HG02571 (cell line): ENCODE data around the gene CREB3.
A peak's percentile ranks its signal among the peaks of the same experiment; 100 is the strongest.

ENCODE experiments used
- ATAC-seq: cut with Tn5 transposase; IDR thresholded peaks from one replicate; pipeline ENCODE4 v1.9.1; 2021; ENCODE audit warnings: mild to moderate bottlenecking, moderate library complexity; ENCODE audit not compliant: unreplicated experiment

Gene CREB3, protein sequence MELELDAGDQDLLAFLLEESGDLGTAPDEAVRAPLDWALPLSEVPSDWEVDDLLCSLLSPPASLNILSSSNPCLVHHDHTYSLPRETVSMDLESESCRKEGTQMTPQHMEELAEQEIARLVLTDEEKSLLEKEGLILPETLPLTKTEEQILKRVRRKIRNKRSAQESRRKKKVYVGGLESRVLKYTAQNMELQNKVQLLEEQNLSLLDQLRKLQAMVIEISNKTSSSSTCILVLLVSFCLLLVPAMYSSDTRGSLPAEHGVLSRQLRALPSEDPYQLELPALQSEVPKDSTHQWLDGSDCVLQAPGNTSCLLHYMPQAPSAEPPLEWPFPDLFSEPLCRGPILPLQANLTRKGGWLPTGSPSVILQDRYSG

DNA sequence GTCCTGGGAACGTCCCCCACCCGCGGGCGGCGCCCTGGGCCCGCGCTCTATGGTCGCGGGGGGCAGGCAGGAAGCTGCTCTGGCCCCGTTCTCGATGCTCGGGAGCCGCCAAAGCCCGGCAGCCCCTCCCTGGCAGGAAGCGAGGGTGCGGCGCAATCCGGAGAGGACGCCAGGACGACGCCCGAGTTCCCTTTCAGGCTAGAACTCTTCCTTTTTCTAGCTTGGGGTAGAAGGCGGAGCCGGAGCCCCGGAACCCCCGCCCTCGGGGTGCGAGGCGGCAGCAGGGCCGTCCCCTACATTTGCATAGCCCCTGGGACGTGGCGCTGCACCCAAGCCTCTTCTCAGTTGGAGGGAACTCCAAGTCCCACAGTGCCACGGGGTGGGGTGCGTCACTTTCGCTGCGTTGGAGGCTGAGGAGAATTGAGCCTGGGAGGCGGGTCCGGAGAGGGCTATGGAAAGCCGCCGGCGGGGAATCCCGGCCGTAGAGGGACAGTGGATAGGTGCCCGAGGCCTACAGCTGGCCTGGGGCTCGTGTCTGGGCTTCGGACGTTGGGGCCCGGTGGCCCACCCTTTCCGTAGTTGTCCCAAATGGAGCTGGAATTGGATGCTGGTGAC, at the start of gene CREB3, which contains the start of gene TLN1:
Gene CREB3, plus strand, starts transcription at position 482 of the 615 bp plus-strand sequence. Its CDS starts 107 bp downstream, at position 589.
Gene TLN1, minus strand, starts transcription at position 11 of the 615 bp plus-strand sequence. CDS start 6,501 bp downstream, outside the sequence.
- peak; percentile 76 for ATAC-seq

DNA sequence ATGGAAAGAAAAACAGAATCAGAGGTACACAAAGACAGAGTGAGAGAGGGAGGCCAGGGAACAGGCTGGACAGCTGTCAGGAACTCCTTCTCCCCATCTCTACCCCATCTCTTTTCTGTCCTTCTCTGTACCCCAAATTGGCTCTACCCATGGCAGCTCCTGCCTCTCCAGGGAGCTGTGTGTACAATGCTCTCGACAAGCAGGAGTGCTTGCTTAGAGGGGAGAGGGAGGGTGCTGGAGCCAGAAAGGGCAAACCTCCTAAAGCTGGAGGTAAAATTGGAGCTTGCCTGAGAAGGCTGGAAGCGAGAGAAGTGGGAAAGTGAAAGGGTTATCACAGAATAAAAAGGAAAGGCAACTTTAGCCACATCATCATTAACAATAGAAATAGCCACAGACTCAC, 49.1 kb upstream of the CREB3 start:
- no peak for ATAC-seq

DNA sequence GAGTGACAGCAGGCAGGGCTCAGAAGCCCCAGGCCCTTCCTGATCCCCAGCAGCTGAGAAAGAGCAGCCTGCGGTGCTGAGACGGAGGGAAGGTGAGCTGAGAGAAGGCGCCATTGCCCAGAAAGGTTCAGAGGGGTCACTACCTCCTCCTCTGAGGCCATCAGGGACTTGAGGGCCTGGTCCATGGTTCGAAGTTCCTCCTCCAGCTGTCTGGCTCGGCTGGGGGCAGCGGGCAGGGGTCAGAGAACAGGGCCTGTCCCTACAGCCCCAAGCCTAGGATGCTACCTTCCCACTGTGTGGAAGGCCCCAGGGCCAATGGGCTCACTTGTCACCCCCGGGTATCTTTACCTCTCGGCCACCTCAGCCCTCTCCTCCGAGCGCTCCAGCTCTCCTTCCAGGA, 47.5 kb upstream of the CREB3 start:
- no peak for ATAC-seq

DNA sequence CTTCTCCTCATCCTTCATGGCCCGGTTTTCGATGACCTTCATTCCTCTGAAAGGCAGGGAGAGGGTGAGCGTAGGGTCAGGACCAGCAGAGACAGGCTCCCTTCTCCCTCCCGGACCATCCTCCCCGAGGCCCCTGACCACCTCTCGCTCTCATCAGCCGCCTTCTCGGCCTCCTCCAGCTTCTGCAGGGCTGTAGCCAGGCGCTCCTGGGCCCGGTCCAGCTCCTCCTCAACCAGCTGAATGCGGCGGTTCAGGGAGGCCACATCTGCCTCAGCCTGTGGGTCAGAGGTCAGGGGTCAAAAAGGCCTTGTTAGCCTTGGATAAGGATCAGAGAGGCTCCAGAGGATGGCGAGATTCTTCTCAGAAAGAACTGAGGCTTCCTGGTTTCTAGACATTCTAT, 47.0 kb upstream of the CREB3 start:
- ATAC-seq, result no peak

DNA sequence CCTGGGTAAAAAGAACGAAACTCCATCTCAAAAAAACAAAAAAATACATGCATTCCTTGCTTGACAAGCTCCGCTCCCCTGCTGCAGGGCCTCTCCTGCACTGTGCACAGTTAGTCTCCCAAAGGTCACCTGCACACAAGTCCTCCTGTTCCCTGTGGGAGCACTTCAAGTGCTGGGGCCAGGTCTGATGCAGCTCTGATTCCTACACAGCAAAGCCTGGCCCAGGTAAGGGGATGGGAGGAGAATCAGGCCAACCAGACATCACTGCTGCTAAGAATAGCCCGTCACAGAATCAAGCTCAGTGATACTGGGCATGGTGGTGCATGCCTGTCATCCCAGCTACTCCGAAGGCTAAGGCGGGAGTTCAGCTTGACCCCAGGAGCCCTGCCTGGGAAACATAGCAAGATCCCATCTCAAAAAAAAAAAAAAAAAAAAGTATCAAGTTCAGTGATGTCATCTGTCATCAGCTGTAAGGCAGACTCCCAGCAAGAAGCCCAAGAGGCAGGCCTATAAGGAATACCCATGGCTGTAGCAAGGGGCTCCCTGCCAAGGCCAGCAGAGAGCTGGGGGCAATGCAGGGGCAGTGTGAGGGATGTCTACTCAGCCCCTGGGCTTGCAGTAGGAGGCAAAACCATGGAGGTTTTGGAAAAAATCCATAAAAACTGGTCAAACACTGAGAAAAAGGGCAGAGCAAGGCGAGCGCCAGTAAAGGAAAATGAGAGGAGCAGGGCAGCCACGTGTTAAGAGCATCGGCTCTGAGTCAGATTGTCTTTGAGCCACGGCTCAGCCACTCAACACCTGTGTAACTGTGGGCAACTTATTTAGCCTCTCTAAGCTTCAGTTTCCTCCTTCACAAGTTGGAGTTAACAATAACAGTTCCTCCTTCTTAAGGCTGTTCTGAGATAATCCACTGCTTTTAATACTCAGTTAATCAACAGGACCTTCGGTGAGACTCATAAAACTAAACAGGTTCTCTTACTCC, 46.0 kb upstream of the CREB3 start:
- no peak for ATAC-seq

DNA sequence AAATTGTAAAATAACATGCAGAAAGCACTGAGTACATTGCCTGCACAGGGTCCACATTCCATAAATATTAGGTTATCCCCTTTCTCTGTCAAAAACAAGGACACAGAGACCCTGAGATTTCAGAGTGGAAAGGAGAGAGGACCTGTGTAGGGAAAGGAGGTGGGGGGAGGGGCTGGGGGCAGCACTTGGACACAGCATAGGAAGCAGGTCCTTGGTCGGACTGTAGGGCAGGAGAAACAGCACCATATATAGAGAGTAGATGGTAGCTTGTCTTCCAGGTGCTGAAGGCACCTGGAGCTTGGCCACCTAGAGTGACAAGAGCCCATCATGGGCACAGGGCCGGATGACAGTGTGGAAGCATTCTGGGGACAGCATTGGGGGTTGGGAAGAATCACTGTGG, 45.2 kb upstream of the CREB3 start:
- no peak for ATAC-seq

DNA sequence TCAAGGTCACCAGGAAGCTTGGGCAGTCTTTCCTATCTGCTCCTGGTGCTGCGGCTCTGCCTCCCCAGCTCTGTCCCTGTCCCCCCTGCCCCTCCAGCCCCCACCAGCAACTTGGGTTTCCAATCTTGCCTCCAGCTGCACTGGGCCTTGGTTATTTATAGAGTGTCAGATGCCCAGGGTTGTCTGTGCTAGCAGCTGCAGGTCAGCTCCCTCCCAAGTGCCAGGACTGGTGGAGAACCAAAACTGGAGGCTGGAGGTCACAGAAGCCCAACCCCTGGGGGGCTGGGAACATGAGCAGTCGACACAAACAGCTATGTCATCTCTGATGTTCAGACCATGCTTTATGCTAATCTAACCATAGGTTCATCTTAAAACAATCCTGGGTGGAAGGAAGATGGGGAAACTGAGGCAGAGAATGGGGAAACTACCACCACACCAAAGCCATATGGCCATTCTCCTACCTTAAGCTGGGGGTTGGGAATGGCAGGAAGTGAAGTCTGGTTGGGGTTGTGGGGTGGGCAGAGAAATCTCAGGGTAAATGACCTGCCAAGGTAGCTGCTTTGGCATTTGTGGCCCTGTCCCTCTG, 44.4 kb upstream of the CREB3 start:
- no peak for ATAC-seq

DNA sequence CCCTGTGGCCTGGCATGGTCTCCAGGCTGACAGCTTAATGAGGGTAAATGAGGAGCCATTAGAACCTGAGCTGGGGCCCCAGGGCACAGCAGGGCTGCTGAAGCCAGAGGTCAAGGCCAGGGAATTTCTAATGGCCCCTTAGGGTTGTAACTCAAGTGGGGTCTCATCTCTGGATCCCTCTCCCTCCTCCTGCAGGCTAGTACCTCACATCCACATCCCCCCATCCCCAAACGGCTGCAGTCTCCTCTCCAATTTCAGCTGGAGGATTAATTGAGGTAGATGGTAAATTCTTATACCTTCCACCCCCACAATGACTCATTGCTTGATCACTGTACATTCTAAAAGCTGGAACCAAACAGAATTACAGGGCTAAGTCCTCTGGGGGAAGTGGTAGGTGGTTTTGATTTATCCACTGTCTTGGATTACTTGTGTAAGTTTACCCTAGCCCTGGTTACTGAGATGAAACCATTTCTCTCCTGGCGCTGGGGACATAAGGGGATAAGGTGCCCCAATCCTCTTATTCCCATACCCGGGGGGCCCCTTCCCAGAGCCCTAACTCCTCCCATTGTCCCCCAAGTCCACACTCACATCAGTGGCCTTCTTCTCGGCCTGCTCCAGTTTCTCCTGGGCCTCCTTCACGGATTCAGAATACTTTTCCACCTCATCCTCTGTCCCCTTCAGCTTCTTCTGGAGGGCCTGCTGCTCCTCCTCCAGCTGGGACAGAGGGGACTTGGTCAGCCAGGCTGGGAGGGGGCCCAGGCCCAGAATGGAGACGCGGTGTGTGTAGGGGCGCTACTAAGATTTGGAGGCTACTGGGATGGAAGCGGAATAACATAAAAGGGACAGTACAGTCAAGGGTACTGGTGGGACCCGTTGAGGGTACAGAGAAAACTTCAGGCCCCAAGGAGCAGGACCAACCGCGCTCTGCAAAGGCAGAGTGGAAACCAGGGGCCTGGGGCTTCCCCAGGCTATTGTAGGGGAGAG, 43.6 kb upstream of the CREB3 start:
- no peak for ATAC-seq

DNA sequence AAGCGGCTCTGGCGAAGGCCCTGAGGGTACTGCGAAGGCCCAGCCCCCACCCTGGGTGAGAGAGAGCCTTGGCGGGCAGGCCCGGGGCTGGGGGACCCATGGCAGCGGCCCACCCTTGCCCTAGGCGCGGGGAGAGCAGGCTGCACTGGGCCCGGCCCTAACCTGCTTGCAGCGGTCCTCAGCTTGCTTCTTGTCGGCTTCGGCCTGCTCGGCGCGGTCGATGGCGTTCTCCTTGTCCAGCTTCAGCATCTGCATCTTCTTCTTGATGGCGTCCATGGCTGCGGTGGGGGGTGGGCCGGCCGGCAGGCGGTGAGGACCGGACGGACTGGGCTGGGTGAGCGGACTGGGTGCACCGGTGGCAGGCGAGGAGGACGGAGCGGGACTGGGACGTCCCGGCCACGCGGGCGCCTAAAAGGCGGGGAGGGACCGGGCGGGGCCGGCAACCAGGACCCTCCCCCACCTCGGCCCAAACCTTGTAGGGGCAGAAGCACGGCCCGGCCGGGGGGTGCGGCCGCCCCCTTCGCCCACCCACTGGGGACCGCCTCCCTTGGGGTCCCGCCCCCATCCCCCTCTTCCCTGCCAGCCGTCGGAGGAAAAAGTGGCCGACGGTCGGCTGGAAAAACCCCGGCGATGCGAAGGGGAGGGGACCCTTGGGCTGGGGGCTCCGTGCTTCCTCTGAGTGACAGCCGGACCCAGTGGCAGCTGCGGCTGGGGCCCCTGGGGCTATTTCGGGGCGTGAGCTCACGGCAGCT, 42.7 kb upstream of the CREB3 start, which contains the start of gene TPM2:
Gene TPM2, minus strand, starts transcription at position 384 of the 752 bp plus-strand sequence. Its CDS starts 108 bp downstream, at position 276.
- ATAC-seq, result no peak

DNA sequence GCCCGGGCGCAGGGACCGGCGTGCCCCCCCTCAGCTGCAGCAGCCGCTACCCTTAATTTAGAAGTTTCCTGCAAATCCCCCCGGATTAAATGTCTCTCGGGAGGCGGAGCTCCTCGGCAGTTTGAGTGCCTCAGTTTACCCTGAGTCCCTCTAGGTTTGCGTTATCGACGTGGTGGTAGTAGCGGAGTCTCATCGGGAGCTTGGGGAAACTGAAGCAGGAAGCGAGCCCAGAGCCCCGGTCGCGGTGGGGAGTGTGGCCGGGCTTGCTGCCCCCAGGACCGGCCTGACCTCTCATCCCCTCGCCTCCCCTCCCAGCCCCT, 42.2 kb upstream of the CREB3 start:
- ATAC-seq, result no peak

DNA sequence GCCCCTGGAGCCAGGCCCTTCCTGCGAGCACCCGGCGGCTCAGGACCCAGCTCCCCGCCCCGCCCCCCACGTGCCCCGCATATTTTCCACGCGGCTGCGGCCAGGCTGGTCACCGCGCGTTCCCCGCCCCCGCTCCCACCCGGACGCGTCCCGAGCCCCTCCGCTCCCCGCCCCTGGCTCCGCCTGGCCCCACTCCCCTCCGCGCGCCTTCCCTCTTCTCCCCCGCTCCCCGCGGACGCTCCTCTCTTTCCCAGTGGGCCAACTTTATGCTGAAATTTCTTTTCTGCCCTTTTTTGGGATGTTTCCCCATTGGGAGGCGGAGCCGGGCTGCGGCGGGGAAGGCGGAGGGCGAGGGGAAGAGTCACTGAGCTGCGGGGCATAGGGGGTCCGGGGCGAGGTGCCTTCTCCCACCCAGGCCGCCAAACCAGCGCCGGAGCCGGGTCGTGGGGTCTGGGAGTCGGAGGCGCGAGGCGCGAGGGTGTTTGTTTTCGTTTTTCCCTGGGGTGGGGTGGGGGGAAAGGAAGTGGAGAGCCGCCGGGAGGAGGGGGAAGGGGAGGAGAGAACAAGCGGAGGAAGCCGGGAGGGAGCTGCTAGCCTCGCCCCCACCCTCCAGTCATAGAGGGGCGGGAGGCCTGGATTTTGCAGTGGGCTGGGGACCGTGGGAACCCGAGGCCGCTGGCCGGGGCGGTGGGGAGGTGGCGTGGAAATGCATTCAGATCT, 41.7 kb upstream of the CREB3 start:
- ATAC-seq, result no peak

DNA sequence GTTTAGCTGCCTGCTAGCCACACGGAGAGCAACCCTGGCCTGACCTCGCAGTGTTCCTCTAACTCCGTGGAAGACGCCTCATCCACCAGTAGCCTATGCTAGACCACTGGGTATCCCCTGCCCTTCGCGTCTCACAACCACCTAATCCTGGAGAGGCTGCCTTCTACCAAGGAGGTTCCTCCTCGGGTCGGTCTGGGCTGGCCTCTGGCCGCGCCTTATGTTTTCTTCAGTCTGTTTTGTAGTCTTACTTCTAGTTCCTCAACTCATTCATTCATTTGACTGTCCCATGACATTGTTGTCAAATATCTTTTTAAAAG, 41.2 kb upstream of the CREB3 start:
- ATAC-seq, result no peak

DNA sequence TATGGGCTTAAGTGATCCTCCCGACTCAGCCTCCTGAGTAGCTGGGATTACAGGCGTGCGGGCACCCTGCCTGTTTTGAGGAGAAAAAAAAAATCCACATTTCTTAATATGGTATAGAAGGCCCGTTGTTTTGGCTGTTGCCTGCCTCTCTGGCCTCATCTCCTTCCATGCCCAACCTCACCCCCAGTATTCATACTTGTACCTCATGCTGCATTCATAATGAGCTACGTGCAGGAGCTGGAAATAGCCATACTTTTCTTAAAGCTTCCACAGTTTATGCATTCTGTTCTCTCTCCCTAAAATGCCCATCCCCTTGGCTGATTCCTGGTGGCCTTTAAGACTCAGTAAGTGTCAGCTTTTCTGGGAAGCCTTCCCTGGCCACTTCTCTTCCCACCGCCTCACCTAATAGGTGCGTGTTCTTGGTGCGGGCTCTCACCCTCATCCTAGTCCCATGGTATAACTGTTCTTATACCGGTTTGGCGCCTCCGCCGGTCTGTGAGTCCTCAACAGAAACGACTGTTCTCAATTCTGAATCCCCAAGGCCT, 40.6 kb upstream of the CREB3 start:
- no peak for ATAC-seq

DNA sequence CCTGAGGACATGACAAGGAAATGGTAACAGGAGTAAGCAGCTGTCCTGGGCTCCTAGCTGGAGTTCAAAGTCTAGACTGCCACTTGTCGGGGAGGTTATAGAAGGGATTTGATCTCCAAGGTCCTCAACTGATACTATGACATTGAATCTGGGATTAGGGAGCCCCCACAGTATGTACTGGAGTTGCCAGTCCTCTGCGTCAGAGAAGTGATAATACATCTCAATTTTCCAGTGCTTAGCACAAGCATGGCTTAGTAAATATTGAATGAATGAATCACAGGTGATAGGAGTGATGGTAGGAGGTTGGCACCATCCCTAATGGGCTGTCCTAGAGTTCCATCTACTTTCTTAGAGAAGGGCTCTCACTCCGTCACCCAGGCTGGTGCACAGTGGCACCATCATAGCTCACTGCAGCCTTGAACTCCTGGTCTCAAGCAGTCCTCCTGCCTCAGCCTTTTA, 36.5 kb upstream of the CREB3 start:
- ATAC-seq, result no peak

DNA sequence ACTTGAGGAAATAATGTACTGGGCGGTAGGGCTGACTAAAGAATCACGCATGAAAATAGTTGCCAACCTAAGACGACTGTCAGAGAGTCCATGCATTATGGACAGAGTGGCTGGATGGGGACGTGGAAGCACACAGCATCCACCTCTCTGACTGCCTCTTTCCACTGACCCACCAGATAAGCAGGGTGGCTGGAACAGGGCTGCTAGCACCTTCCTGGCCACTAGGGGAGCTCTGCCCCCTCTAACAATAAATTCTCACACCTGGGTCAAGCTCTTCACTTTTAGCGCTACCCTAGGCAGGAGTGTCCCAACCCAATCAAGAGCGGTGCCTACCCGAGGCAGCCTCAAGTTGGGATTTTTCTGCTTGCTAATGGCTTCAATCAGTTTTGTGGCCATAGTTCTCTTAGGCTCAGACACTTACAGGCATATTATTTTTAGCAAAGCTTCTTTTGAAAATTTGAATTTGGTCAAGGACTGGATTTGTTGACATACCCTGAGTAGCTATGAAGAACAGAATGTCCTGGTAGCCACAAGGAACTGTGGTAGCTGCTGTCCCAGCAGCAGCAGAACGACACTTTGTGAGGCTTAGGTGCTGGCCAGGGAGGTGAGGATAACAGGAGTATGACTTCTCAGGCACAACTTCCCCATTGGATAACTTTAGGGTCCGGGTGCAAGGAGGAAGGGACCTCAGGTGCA, 35.8 kb upstream of the CREB3 start:
- ATAC-seq, result no peak

DNA sequence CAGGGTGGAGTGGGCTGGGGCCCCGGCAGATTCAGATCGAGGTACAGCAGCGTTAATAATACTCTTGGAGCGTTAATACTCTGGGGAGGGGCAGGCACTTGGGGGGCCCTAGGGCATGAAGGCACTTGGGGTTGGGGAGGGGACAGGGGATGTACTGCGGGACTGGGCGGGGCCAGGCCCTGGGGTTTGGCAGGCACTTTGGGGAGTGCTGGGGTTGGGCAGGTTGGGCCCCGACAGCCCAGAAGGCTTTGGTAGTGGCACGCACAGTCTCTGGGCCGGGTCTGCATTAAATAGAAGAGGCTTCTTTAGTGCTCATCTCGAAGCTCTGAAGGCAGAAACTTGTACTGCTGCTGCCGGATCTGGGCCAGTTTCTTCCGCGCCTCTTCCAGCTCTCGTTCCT, 35.0 kb upstream of the CREB3 start:
- no peak for ATAC-seq

DNA sequence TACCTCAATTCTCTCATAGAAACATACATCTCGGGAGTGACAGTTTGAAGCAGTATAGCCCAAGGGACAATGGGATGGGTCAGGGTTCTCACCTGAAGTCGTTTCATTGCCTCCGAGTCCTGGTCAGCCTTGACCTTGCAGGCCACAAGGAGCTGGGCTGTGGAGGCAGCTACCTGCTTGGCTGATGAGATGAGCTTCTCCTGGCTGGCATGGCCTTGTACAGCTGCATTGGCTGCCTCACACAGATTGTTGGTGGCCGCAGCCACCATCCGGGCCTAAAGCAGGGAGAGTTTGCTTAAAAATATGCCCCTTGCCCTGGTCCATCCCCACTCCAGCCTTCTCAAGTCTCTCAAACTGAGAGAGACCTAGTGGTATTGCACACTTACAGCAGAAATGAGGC, 34.2 kb upstream of the CREB3 start:
- ATAC-seq, result no peak

DNA sequence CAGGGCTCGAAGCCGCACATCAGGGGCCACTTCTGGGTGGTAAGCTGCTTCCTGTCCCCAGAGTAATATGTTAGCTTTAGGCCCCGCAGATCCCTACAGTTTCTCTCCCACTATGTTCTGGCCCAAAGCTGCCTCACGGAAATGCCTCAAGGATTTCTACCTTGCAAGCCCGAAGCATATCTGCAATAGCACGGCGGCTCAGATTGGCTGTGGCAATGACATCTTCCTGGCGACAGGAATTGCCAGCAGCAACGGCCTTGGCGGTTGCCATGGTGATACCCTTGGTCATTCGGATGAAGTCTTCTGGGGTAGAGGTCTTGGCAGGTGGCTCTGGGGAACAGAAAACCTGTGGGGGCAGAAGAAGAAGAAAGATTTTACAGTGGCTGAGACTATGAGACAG, 32.4 kb upstream of the CREB3 start:
- ATAC-seq, result no peak
